ENCODE data around the gene GDF7.

DNA sequence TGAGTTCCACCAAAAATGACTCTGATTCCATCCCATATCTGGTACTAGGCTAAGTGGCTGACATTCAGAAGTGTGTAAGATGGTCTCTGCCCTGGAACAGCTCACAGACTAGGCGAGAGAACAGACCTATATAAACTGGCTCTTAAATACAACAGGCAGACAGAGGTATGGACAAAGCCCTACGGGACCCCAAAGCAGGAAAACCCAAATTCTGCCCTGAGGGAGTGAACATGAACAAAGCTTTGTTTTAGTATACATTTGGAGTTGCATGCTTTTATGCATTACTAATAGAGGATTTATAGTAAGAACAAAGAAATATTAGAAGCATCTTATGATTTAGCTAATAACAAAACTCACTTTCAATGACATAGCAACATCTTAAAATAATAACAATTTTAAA lies 25.1 kb downstream of the GDF7 start:
- TF ChIP-seq POLR2A (IDR thresholded peaks at IDR 0.05; ENCODE audit: low read depth, low read length) (no peak), TAF1 (IDR thresholded peaks at IDR 0.05; ENCODE audit: borderline replicate concordance, low read depth, low read length) (no peak), POLR2AphosphoS5 (IDR thresholded peaks at IDR 0.05; ENCODE audit: low read depth, low read length) (no peak)
